ENCODE results near the gene SFRP5. TPM values are rescaled to one million over a fixed set of nuclear protein-coding genes. Genes with fewer than 3 reads are reported as not detected.

The SFRP5 gene
- total RNA-seq, 1 donor from 2014 or later: not detected

GRCh38 chr10:97785731-97786130 is 13.9 kb upstream of the SFRP5 start:
- TF ChIP-seq, protein P1, sequence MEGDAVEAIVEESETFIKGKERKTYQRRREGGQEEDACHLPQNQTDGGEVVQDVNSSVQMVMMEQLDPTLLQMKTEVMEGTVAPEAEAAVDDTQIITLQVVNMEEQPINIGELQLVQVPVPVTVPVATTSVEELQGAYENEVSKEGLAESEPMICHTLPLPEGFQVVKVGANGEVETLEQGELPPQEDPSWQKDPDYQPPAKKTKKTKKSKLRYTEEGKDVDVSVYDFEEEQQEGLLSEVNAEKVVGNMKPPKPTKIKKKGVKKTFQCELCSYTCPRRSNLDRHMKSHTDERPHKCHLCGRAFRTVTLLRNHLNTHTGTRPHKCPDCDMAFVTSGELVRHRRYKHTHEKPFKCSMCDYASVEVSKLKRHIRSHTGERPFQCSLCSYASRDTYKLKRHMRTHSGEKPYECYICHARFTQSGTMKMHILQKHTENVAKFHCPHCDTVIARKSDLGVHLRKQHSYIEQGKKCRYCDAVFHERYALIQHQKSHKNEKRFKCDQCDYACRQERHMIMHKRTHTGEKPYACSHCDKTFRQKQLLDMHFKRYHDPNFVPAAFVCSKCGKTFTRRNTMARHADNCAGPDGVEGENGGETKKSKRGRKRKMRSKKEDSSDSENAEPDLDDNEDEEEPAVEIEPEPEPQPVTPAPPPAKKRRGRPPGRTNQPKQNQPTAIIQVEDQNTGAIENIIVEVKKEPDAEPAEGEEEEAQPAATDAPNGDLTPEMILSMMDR (IDR thresholded peaks at IDR 0.05): no peak
- CTCF ChIA-PET: no interaction called here
- DNase-seq (no peak), ATAC-seq (ENCODE audit: low read depth) (no peak)
- POLR2A ChIA-PET: no interaction called here
- Mint-ChIP-seq H3K27me3 (peaks cover 17% of the 10 kb centered on the region), H3K36me3 (ENCODE audit: low read depth) (no peaks in the 10 kb centered on the region), H3K4me3 (no peak overlapping the region), H3K9me3 (no peaks in the 10 kb centered on the region), H3K27ac (no peak overlapping the region), H3K4me1 (no peaks in the 10 kb centered on the region)
- intact Hi-C loops (cut with micrococcal nuclease): no loop called here

- Mint-ChIP-seq H3K27me3 (peaks cover 16% of the 10 kb centered on the region), H3K4me1 (no peaks in the 10 kb centered on the region), H3K4me3 (no peak overlapping the region), H3K9me3 (no peaks in the 10 kb centered on the region), H3K36me3 (ENCODE audit: low read depth) (no peaks in the 10 kb centered on the region), H3K27ac (no peak overlapping the region)
- TF ChIP-seq, protein P1 (IDR thresholded peaks at IDR 0.05): no peak
- DNase-seq: no peak
- no peak for ATAC-seq (ENCODE audit: low read depth)
- ChIA-PET POLR2A (no interaction called here), CTCF (no interaction called here)
- intact Hi-C loops (cut with micrococcal nuclease): no loop called here
These were observed 13.4 kb upstream of the SFRP5 start for GRCh38 chr10:97785231-97785630.

DNA sequence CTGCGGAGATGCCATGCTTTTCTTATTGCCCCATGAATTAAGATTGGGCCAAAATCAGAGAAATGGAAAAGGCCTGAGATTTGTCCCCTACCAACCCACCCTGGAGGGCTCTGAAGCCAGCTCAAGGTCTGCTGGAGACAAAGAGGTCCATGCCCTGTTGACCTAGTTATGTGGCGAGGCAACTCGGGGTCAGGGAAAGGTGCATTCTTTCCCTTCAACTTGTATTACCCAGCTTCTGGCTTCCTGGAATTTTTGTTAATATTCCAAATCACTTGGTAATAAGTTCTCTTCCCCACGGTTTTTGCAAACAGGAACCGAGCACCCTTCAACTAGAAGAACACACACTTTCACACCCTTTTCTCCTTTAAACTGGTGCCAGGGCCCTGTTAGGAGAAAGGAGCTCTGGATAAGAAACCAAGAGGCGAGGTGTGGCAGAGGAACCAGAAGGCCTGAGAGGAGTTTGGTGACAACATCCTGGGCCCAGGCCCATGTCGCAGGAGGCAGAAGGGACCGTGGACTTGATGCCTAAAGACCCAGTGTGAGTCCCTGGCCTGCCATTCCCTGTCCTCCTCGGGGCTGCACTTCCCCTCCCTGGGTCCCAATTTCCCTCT is 12.5 kb upstream of the SFRP5 start:
- TF ChIP-seq, protein P1 (IDR thresholded peaks at IDR 0.05): no peak
- ChIA-PET CTCF (no interaction called here), POLR2A (no interaction called here)
- Mint-ChIP-seq H3K27ac (no peak overlapping the region), H3K36me3 (ENCODE audit: low read depth) (no peaks in the 10 kb centered on the region), H3K27me3 (peaks cover 9% of the 10 kb centered on the region), H3K4me1 (no peaks in the 10 kb centered on the region), H3K9me3 (no peaks in the 10 kb centered on the region), H3K4me3 (no peak overlapping the region)
- ATAC-seq (ENCODE audit: low read depth) (no peak), DNase-seq (no peak)
- intact Hi-C loops (cut with micrococcal nuclease): no loop called here

- H3K9me3 Mint-ChIP-seq: no peaks in the 10 kb centered on the region
- no peak overlapping the region for H3K27ac Mint-ChIP-seq
- H3K36me3 Mint-ChIP-seq (ENCODE audit: low read depth): no peaks in the 10 kb centered on the region
- peaks cover 4% of the 10 kb centered on the region for H3K27me3 Mint-ChIP-seq
- intact Hi-C loops (cut with micrococcal nuclease): no loop called here
- CTCF ChIA-PET: no interaction called here
- ATAC-seq (ENCODE audit: low read depth) (no peak), DNase-seq (no peak)
- POLR2A ChIA-PET: no interaction called here
- TF ChIP-seq, protein P1 (IDR thresholded peaks at IDR 0.05): no peak
- H3K4me1 Mint-ChIP-seq: no peaks in the 10 kb centered on the region
- H3K4me3 Mint-ChIP-seq: no peak overlapping the region
These were observed 10.8 kb upstream of the SFRP5 start for GRCh38 chr10:97782455-97783228.

GRCh38 chr10:97781618-97782331 is 10.0 kb upstream of the SFRP5 start:
- POLR2A ChIA-PET: no interaction called here
- Mint-ChIP-seq H3K9me3 (no peaks in the 10 kb centered on the region), H3K4me3 (no peak overlapping the region), H3K36me3 (ENCODE audit: low read depth) (no peaks in the 10 kb centered on the region), H3K27me3 (no peaks in the 10 kb centered on the region), H3K4me1 (no peaks in the 10 kb centered on the region), H3K27ac (no peak overlapping the region)
- CTCF ChIA-PET: no interaction called here
- TF ChIP-seq, protein P1 (IDR thresholded peaks at IDR 0.05): no peak
- ATAC-seq (ENCODE audit: low read depth): no peak
- DNase-seq: no peak
- intact Hi-C loops (cut with micrococcal nuclease): no loop called here

Measured in activated B cell treated with CpG ODN at 0.5 μM for 24 hours (primary cell).